ENCODE results near the gene ZNF618. TPM values are rescaled to one million over a fixed set of nuclear protein-coding genes. Genes with fewer than 3 reads are reported as not detected.

ZNF618 gene
- total RNA-seq, 2 donors from 2014 or later, result 0.60 to 1.7 TPM

GRCh38 chr9:114093031-114093471, 216.9 kb downstream of the ZNF618 start:
- H3K36me3 Mint-ChIP-seq (ENCODE audit: low read depth), result peaks cover 10% of the 10 kb centered on the region
- no peak for DNase-seq
- peaks cover 10% of the 10 kb centered on the region for H3K4me1 Mint-ChIP-seq
- H3K27ac Mint-ChIP-seq, result no peak overlapping the region
- H3K4me3 Mint-ChIP-seq, result no peak overlapping the region
- peaks cover 56% of the 10 kb centered on the region for H3K27me3 Mint-ChIP-seq
- no peaks in the 10 kb centered on the region for H3K9me3 ChIP-seq (ENCODE audit: control insufficient read depth, low read length, poor library complexity, severe bottlenecking)
- no peak for ATAC-seq

- Mint-ChIP-seq H3K4me1 (peaks cover 10% of the 10 kb centered on the region), H3K36me3 (ENCODE audit: low read depth) (peaks cover 10% of the 10 kb centered on the region), H3K4me3 (no peak overlapping the region), H3K27ac (no peak overlapping the region), H3K27me3 (peaks cover 57% of the 10 kb centered on the region)
- DNase-seq, result no peak
- ATAC-seq, result no peak
- no peaks in the 10 kb centered on the region for H3K9me3 ChIP-seq (ENCODE audit: control insufficient read depth, low read length, poor library complexity, severe bottlenecking)
Observed at GRCh38 chr9:114093761-114094505, 217.8 kb downstream of the ZNF618 start.

- ATAC-seq (no peak), DNase-seq (no peak)
- peaks cover 10% of the 10 kb centered on the region for H3K36me3 Mint-ChIP-seq (ENCODE audit: low read depth)
- no peak overlapping the region for H3K4me3 Mint-ChIP-seq
- no peak overlapping the region for H3K27ac Mint-ChIP-seq
- peaks cover 57% of the 10 kb centered on the region for H3K27me3 Mint-ChIP-seq
- H3K4me1 Mint-ChIP-seq, result peaks cover 12% of the 10 kb centered on the region
- no peaks in the 10 kb centered on the region for H3K9me3 ChIP-seq (ENCODE audit: control insufficient read depth, low read length, poor library complexity, severe bottlenecking)
Observed at GRCh38 chr9:114094971-114095370, 218.9 kb downstream of the ZNF618 start.

GRCh38 chr9:114096041-114096511, 220.0 kb downstream of the ZNF618 start:
- Mint-ChIP-seq H3K4me1 (peaks cover 12% of the 10 kb centered on the region), H3K36me3 (ENCODE audit: low read depth) (peaks cover 7% of the 10 kb centered on the region), H3K4me3 (no peak overlapping the region), H3K27ac (no peak overlapping the region), H3K27me3 (peaks cover 52% of the 10 kb centered on the region)
- ATAC-seq, result no peak
- H3K9me3 ChIP-seq (ENCODE audit: control insufficient read depth, low read length, poor library complexity, severe bottlenecking), result no peaks in the 10 kb centered on the region
- DNase-seq, result no peak

GRCh38 chr9:114096866-114097612, 220.9 kb downstream of the ZNF618 start:
- no peak overlapping the region for H3K27ac Mint-ChIP-seq
- no peak for ATAC-seq
- no peaks in the 10 kb centered on the region for H3K9me3 ChIP-seq (ENCODE audit: control insufficient read depth, low read length, poor library complexity, severe bottlenecking)
- peaks cover 48% of the 10 kb centered on the region for H3K27me3 Mint-ChIP-seq
- DNase-seq, result no peak
- H3K36me3 Mint-ChIP-seq (ENCODE audit: low read depth), result peaks cover 7% of the 10 kb centered on the region
- H3K4me3 Mint-ChIP-seq, result peak overlapping the region; percentile 74
- peaks cover 12% of the 10 kb centered on the region for H3K4me1 Mint-ChIP-seq

GRCh38 chr9:114097613-114098020, 221.5 kb downstream of the ZNF618 start:
- Mint-ChIP-seq H3K27ac (no peak overlapping the region), H3K4me1 (peaks cover 12% of the 10 kb centered on the region), H3K27me3 (peaks cover 48% of the 10 kb centered on the region), H3K36me3 (ENCODE audit: low read depth) (peaks cover 7% of the 10 kb centered on the region), H3K4me3 (peak overlapping the region; percentile 59)
- no peaks in the 10 kb centered on the region for H3K9me3 ChIP-seq (ENCODE audit: control insufficient read depth, low read length, poor library complexity, severe bottlenecking)
- DNase-seq (no peak), ATAC-seq (no peak)

GRCh38 chr9:114098021-114098935, 222.2 kb downstream of the ZNF618 start:
- H3K9me3 ChIP-seq (ENCODE audit: control insufficient read depth, low read length, poor library complexity, severe bottlenecking), result no peaks in the 10 kb centered on the region
- ATAC-seq, result peak; percentile 71
- Mint-ChIP-seq H3K4me3 (no peak overlapping the region), H3K27ac (no peak overlapping the region), H3K36me3 (ENCODE audit: low read depth) (peaks cover 7% of the 10 kb centered on the region), H3K4me1 (peaks cover 12% of the 10 kb centered on the region), H3K27me3 (peaks cover 48% of the 10 kb centered on the region)
- DNase-seq, result no peak

- peaks cover 12% of the 10 kb centered on the region for H3K4me1 Mint-ChIP-seq
- peaks cover 44% of the 10 kb centered on the region for H3K27me3 Mint-ChIP-seq
- H3K4me3 Mint-ChIP-seq, result peak within 1 kb of the TSS; percentile 65
- no peak for DNase-seq
- no peak within 1 kb of the TSS for H3K27ac Mint-ChIP-seq
- H3K36me3 Mint-ChIP-seq (ENCODE audit: low read depth), result peaks cover 7% of the 10 kb centered on the region
- ATAC-seq, result no peak
- H3K9me3 ChIP-seq (ENCODE audit: control insufficient read depth, low read length, poor library complexity, severe bottlenecking), result no peaks in the 10 kb centered on the region
Observed at GRCh38 chr9:114098936-114099668, 223.0 kb downstream of the ZNF618 start, which contains the start of gene KIF12. Gene KIF12, minus strand, starts transcription at chr9:114099292. Its CDS starts 16 bp downstream, at chr9:114099276.

GRCh38 chr9:114099669-114100270, 223.7 kb downstream of the ZNF618 start:
- peaks cover 39% of the 10 kb centered on the region for H3K27me3 Mint-ChIP-seq
- ATAC-seq, result no peak
- no peaks in the 10 kb centered on the region for H3K9me3 ChIP-seq (ENCODE audit: control insufficient read depth, low read length, poor library complexity, severe bottlenecking)
- DNase-seq, result no peak
- H3K36me3 Mint-ChIP-seq (ENCODE audit: low read depth), result peaks cover 6% of the 10 kb centered on the region
- no peak overlapping the region for H3K27ac Mint-ChIP-seq
- peaks cover 12% of the 10 kb centered on the region for H3K4me1 Mint-ChIP-seq
- no peak overlapping the region for H3K4me3 Mint-ChIP-seq

GRCh38 chr9:114100536-114100935, 224.4 kb downstream of the ZNF618 start:
- H3K36me3 Mint-ChIP-seq (ENCODE audit: low read depth), result peaks cover 6% of the 10 kb centered on the region
- H3K4me1 Mint-ChIP-seq, result peaks cover 12% of the 10 kb centered on the region
- peaks cover 31% of the 10 kb centered on the region for H3K27me3 Mint-ChIP-seq
- H3K4me3 Mint-ChIP-seq, result no peak overlapping the region
- DNase-seq (no peak), ATAC-seq (no peak)
- no peak overlapping the region for H3K27ac Mint-ChIP-seq
- no peaks in the 10 kb centered on the region for H3K9me3 ChIP-seq (ENCODE audit: control insufficient read depth, low read length, poor library complexity, severe bottlenecking)

GRCh38 chr9:114102484-114102883, 226.4 kb downstream of the ZNF618 start:
- no peak overlapping the region for H3K4me3 Mint-ChIP-seq
- ATAC-seq, result no peak
- peaks cover 5% of the 10 kb centered on the region for H3K4me1 Mint-ChIP-seq
- DNase-seq, result no peak
- H3K27me3 Mint-ChIP-seq, result peaks cover 12% of the 10 kb centered on the region
- no peaks in the 10 kb centered on the region for H3K9me3 ChIP-seq (ENCODE audit: control insufficient read depth, low read length, poor library complexity, severe bottlenecking)
- H3K36me3 Mint-ChIP-seq (ENCODE audit: low read depth), result no peaks in the 10 kb centered on the region
- no peak overlapping the region for H3K27ac Mint-ChIP-seq

GRCh38 chr9:114105236-114105635, 229.1 kb downstream of the ZNF618 start:
- H3K36me3 Mint-ChIP-seq (ENCODE audit: low read depth), result no peaks in the 10 kb centered on the region
- no peak overlapping the region for H3K4me3 Mint-ChIP-seq
- H3K27me3 Mint-ChIP-seq, result peaks cover 7% of the 10 kb centered on the region
- no peaks in the 10 kb centered on the region for H3K9me3 ChIP-seq (ENCODE audit: control insufficient read depth, low read length, poor library complexity, severe bottlenecking)
- no peak overlapping the region for H3K27ac Mint-ChIP-seq
- DNase-seq (no peak), ATAC-seq (no peak)
- peaks cover 5% of the 10 kb centered on the region for H3K4me1 Mint-ChIP-seq

All from T-helper 17 cell (primary cell).